A549 (cell line): Measurements from ENCODE around the gene ADCY4. TPM values are rescaled to one million over a fixed set of nuclear protein-coding genes. Genes with fewer than 3 reads are reported as not detected.

Experiments used
- ATAC-seq, 2 experiments: fragments of 200-7000 bp in 1 of 2; fragments of >200 bp in 1 of 2; cut with Nextera tagmentation in 1 of 2; cut with Tn5 transposase in 1 of 2; 3 replicates each; pipeline versions ENCODE4 v1.8.0 to v1.9.1; 2018 to 2020; ENCODE audit warnings: mild to moderate bottlenecking in 1 of 2, moderate library complexity in 1 of 2
- CTCF ChIA-PET: fragments of 300-600 bp; sonication (Branson Sonifier 250); formaldehyde crosslinking; extraction: SDS; loops from one replicate; lab custom pipeline; 2021; ENCODE audit warnings: antibody characterized with exemption, inconsistent platforms; lab: Yijun Ruan, JAX
- POLR2A ChIA-PET: fragments of 350-600 bp; formaldehyde crosslinking; extraction: SDS; loops from one replicate; lab custom pipeline; 2021; ENCODE audit warnings: antibody characterized with exemption, inconsistent platforms; lab: Yijun Ruan, JAX
- DNase-seq, 2 experiments: peaks; one replicate each; pipeline versions ENCODE4 v3.0.0 to v3.0.0-alpha.2; 2011 to 2016; ENCODE audit warnings: low read depth in 1 of 2, low spot score in 1 of 2
- FAIRE-seq: peaks from 2 replicates; lab custom pipeline; 2011; peaks lifted over from hg19 to GRCh38; lab: Jason Lieb, UNC
- H3K27ac ChIP-seq, 2 experiments: fragments of >200 bp; sonication (Bioruptor Twin); formaldehyde crosslinking; 3 replicates each; pipeline ENCODE4 v1.5.1; 2016 to 2017
- H3K4me1 ChIP-seq: fragments of >200 bp; sonication (Bioruptor Twin); formaldehyde crosslinking; 3 replicates; pipeline ENCODE4 v1.6.1; 2016
- H3K4me2 ChIP-seq: fragments of >200 bp; sonication (Bioruptor Twin); formaldehyde crosslinking; 3 replicates; pipeline ENCODE4 v1.6.1; 2016
- H3K4me3 ChIP-seq: fragments of >200 bp; sonication (Bioruptor Twin); formaldehyde crosslinking; 3 replicates; pipeline ENCODE4 v1.5.1; 2016
- H3K9me3 ChIP-seq: fragments of >200 bp; sonication (Bioruptor Twin); formaldehyde crosslinking; 3 replicates; pipeline ENCODE4 v1.6.1; 2016
- BHLHE40 ChIP-seq: IDR thresholded peaks from 2 replicates; pipeline ENCODE4 v1.6.1; 2012; ENCODE audit warnings: low read depth, low read length, inconsistent platforms
- CBX8 ChIP-seq: fragments of 200-600 bp; sonication (generic); IDR thresholded peaks from 2 replicates; pipeline ENCODE4 v1.6.1; 2016
- CEBPB ChIP-seq, 2 experiments: fragments of >200 bp in 1 of 2; sonication (Bioruptor Twin) in 1 of 2; formaldehyde crosslinking in 1 of 2; IDR thresholded peaks; 2 replicates each; pipeline ENCODE4 v1.6.1; 2012 to 2016
- CHD2 ChIP-seq: fragments of 150-350 bp; IDR thresholded peaks from 2 replicates; pipeline ENCODE4 v1.6.1; 2014; ENCODE audit warnings: low read length; ENCODE audit not compliant: partially characterized antibody
- E2F6 ChIP-seq: IDR thresholded peaks from 2 replicates; pipeline ENCODE4 v1.6.1; 2012; ENCODE audit warnings: low read depth, borderline replicate concordance
- EHF ChIP-seq: fragments of 250-450 bp; sonication (Bioruptor Pico); IDR thresholded peaks from 2 replicates; pipeline ENCODE4 v1.5.0; 2020; ENCODE audit warnings: mild to moderate bottlenecking
- EP300 ChIP-seq, 2 experiments: fragments of >200 bp; sonication (Bioruptor Twin); formaldehyde crosslinking; IDR thresholded peaks; 2 replicates in 1 of 2; 3 replicates in 1 of 2; pipeline ENCODE4 v1.6.1; 2016 to 2017
- FOSB ChIP-seq: fragments of 250-450 bp; sonication (Bioruptor Pico); IDR thresholded peaks from 2 replicates; pipeline ENCODE4 v1.5.0; 2020; ENCODE audit warnings: mild to moderate bottlenecking, moderate library complexity
- FOXS1 ChIP-seq: fragments of 250-450 bp; sonication (Bioruptor Pico); IDR thresholded peaks from 2 replicates; pipeline ENCODE4 v1.5.0; 2020; ENCODE audit warnings: mild to moderate bottlenecking, moderate library complexity
- GATA3 ChIP-seq: IDR thresholded peaks from 2 replicates; pipeline ENCODE4 v1.6.1; 2012; ENCODE audit warnings: borderline replicate concordance
- HES2 ChIP-seq: fragments of >200 bp; sonication (Bioruptor Twin); formaldehyde crosslinking; IDR thresholded peaks from 2 replicates; pipeline ENCODE4 v1.6.1; 2016
- JUN ChIP-seq, 2 experiments: fragments of >200 bp; sonication (Bioruptor Twin); formaldehyde crosslinking; IDR thresholded peaks; 2 replicates in 1 of 2; 3 replicates in 1 of 2; pipeline ENCODE4 v1.6.1; 2016 to 2017
- KDM5A ChIP-seq: fragments of 200-600 bp; sonication (generic); IDR thresholded peaks from 2 replicates; pipeline ENCODE4 v1.6.1; 2016; ENCODE audit warnings: antibody characterized with exemption, mild to moderate bottlenecking
- MAFK ChIP-seq: fragments of 450-650 bp; IDR thresholded peaks from 2 replicates; pipeline ENCODE4 v1.6.1; 2014; ENCODE audit not compliant: partially characterized antibody
- MAZ ChIP-seq: fragments of 150-350 bp; IDR thresholded peaks from 2 replicates; pipeline ENCODE4 v1.6.1; 2014; ENCODE audit warnings: antibody characterized with exemption, low read depth, low read length, borderline replicate concordance
- MYC ChIP-seq: IDR thresholded peaks from 2 replicates; pipeline ENCODE4 v1.6.1; 2012; ENCODE audit warnings: mild to moderate bottlenecking, inconsistent platforms, low read length, improper control_type of control experiment, borderline replicate concordance
- NR3C1 ChIP-seq: fragments of >200 bp; sonication (Bioruptor Twin); formaldehyde crosslinking; IDR thresholded peaks from 3 replicates; pipeline ENCODE4 v1.6.1; 2017
- POLR2A ChIP-seq: IDR thresholded peaks from 2 replicates; pipeline ENCODE4 v1.6.1; 2012; ENCODE audit warnings: mild to moderate bottlenecking, low read length
- POLR2AphosphoS2 ChIP-seq: conservative IDR thresholded peaks from 2 replicates; pipeline ENCODE4 v1.6.1; 2012; ENCODE audit warnings: low read length, improper control_type of control experiment, inconsistent platforms
- RAD21 ChIP-seq, 2 experiments: fragments of >200 bp in 1 of 2; sonication (Bioruptor Twin) in 1 of 2; formaldehyde crosslinking in 1 of 2; IDR thresholded peaks in 1 of 2; conservative IDR thresholded peaks in 1 of 2; 2 replicates in 1 of 2; 3 replicates in 1 of 2; pipeline ENCODE4 v1.6.1; 2012 to 2018; ENCODE audit warnings: inconsistent platforms in 1 of 2
- RFX5 ChIP-seq: fragments of 450-650 bp; IDR thresholded peaks from 2 replicates; pipeline ENCODE4 v1.7.1; 2014; ENCODE audit warnings: antibody characterized with exemption, mild to moderate bottlenecking, moderate library complexity
- SMC3 ChIP-seq: fragments of >200 bp; sonication (Bioruptor Twin); formaldehyde crosslinking; IDR thresholded peaks from 3 replicates; pipeline ENCODE4 v1.6.1; 2018; ENCODE audit warnings: inconsistent platforms
- SREBF2 ChIP-seq: fragments of 450-650 bp; IDR thresholded peaks from 2 replicates; pipeline ENCODE4 v1.6.1; 2014; ENCODE audit warnings: mild to moderate bottlenecking, moderate library complexity
- TFCP2L1 ChIP-seq: fragments of 250-450 bp; sonication (Bioruptor Pico); IDR thresholded peaks from 2 replicates; pipeline ENCODE4 v1.5.0; 2021; ENCODE audit warnings: mild to moderate bottlenecking
- TP53 ChIP-seq: fragments of 250-450 bp; sonication (Bioruptor Pico); IDR thresholded peaks from 2 replicates; pipeline ENCODE4 v1.5.0; 2021; ENCODE audit warnings: mild to moderate bottlenecking, moderate library complexity
- ZC3H11A ChIP-seq: fragments of 450-650 bp; IDR thresholded peaks from 2 replicates; pipeline ENCODE4 v1.6.1; 2014; ENCODE audit warnings: antibody characterized with exemption, mild to moderate bottlenecking
- ZNF302 ChIP-seq: fragments of 250-450 bp; sonication (Bioruptor Pico); IDR thresholded peaks from 2 replicates; pipeline ENCODE4 v1.9.0; 2021; ENCODE audit warnings: inconsistent platforms, mild to moderate bottlenecking, moderate library complexity
- ZSCAN20 ChIP-seq: fragments of 250-450 bp; sonication (Bioruptor Pico); IDR thresholded peaks from 2 replicates; pipeline ENCODE4 v1.8.0; 2022; ENCODE audit warnings: mild to moderate bottlenecking, moderate library complexity
- WGBS: methylation state at CpG from one replicate; pipeline ENCODE4 v1.1.6; 2017; ENCODE audit errors: missing lambda C conversion rate; 5-methylcytosine and 5-hydroxymethylcytosine counted together
- polyA plus RNA-seq, 4 experiments: library from polyadenylated mRNA; depleted of rRNA in 3 of 4; stranded (reverse); fragments of >200 nt; fragmentation: RNase III in 1 of 4; extraction: RNeasy Plus Mini Kit Qiagen cat#74134 plus additional on column Dnase treatment in 1 of 4; gene quantifications; 2 replicates in 3 of 4; 3 replicates in 1 of 4; pipeline ENCODE4 v1.2.3, GENCODE V29; 2011 to 2017
- TF ChIP-seq, protein P1 (sequence below): IDR thresholded peaks from 2 replicates; pipeline ENCODE4 v1.6.1; 2012
- TF ChIP-seq, protein P2 (sequence below): fragments of 450-650 bp; IDR thresholded peaks from 2 replicates; pipeline ENCODE4 v1.6.1; 2014; ENCODE audit warnings: antibody characterized with exemption

ADCY4 gene
- polyA plus RNA-seq, 2 of the 4 experiments (the other 2 are of a cell fraction) = not detected

- no peak for TF ChIP-seq HES2
- no peak for TF ChIP-seq MAFK
- TF ChIP-seq ZC3H11A = no peak
- TF ChIP-seq POLR2A = no peak
Measured at GRCh38 chr14:24307156-24307574, 27.7 kb downstream of the ADCY4 start (continued).

GRCh38 chr14:24304019-24304387 is 30.9 kb downstream of the ADCY4 start:
- ChIA-PET POLR2A (no interaction called here), CTCF (interaction anchor here (1.2 to 46.6 kb wide), 5 partner anchors 8 to 126 kb away, joined by 3 to 1142 read pairs (median 469); partner anchors contain the start of genes CBLN3, KHNYN, LTB4R and RABGGTA)
- WGBS = 96% methylated on average over 11 of the region's 11 CpGs
- Histone ChIP-seq H3K4me3 (no peak overlapping the region), H3K9me3 (no peaks in the 10 kb centered on the region), H3K27ac (no peak overlapping the region), H3K4me2 (no peak overlapping the region), H3K4me1 (peaks cover 25% of the 10 kb centered on the region)
- DNase-seq = no peak
- no peak for FAIRE-seq
- TF ChIP-seq SMC3 = no peak
- no peak for TF ChIP-seq EP300 (IDR thresholded peaks at IDR 0.05)
- no peak for TF ChIP-seq JUN (IDR thresholded peaks at IDR 0.05)
- TF ChIP-seq, protein P1, sequence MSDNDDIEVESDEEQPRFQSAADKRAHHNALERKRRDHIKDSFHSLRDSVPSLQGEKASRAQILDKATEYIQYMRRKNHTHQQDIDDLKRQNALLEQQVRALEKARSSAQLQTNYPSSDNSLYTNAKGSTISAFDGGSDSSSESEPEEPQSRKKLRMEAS = no peak
- no peak for TF ChIP-seq RFX5
- no peak for TF ChIP-seq BHLHE40
- no peak for TF ChIP-seq MAZ
- no peak for TF ChIP-seq TFCP2L1 (CRISPR knock-in tag)
- no peak for TF ChIP-seq CEBPB (IDR thresholded peaks at IDR 0.05)
- TF ChIP-seq ZC3H11A = no peak
- no peak for TF ChIP-seq NR3C1
- no peak for TF ChIP-seq MYC
- TF ChIP-seq ZSCAN20 (CRISPR knock-in tag) = no peak
- no peak for TF ChIP-seq CBX8
- no peak for TF ChIP-seq SREBF2
- TF ChIP-seq, protein P2, sequence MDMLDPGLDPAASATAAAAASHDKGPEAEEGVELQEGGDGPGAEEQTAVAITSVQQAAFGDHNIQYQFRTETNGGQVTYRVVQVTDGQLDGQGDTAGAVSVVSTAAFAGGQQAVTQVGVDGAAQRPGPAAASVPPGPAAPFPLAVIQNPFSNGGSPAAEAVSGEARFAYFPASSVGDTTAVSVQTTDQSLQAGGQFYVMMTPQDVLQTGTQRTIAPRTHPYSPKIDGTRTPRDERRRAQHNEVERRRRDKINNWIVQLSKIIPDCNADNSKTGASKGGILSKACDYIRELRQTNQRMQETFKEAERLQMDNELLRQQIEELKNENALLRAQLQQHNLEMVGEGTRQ = no peak
- no peak for TF ChIP-seq ZNF302 (CRISPR knock-in tag)
- no peak for ATAC-seq

- H3K4me3 ChIP-seq = peak overlapping the region; percentile 81
- TF ChIP-seq ZSCAN20 (CRISPR knock-in tag) (no peak), GATA3 (no peak), E2F6 (no peak), FOXS1 (no peak), CBX8 (no peak), TP53 (CRISPR knock-in tag) (no peak), RAD21 (conservative IDR thresholded peaks at IDR 0.05 in 1 of 2, IDR thresholded peaks at IDR 0.05 in 1 of 2) (no peak), CHD2 (no peak), TFCP2L1 (CRISPR knock-in tag) (no peak), POLR2AphosphoS2 (no peak), BHLHE40 (no peak), EHF (CRISPR knock-in tag) (no peak), KDM5A (no peak), FOSB (CRISPR knock-in tag) (no peak), RFX5 (no peak)
- TF ChIP-seq, protein P1 = no peak
- FAIRE-seq = no peak
- H3K9me3 ChIP-seq = no peaks in the 10 kb centered on the region
- ChIA-PET POLR2A (interaction anchor here (1.0 to 3.4 kb wide), 5 partner anchors 8 to 131 kb away, joined by 5 to 53 read pairs (median 9); partner anchors contain the start of genes CIDEB, KHNYN, RABGGTA and TINF2), CTCF (interaction anchor here (1.7 to 46.6 kb wide), 7 partner anchors 10 to 130 kb away, joined by 4 to 1142 read pairs (median 135); partner anchors contain the start of genes CBLN3, CIDEB, KHNYN and LTB4R)
- no peak for DNase-seq
- peaks cover 15% of the 10 kb centered on the region; the same call in 2 of the 3 replicates for H3K4me1 ChIP-seq
- peak overlapping the region; percentile 81 for H3K4me2 ChIP-seq
- peak overlapping the region; percentile 82 to 92 for H3K27ac ChIP-seq
- ATAC-seq = no peak
- WGBS = 48% methylated on average over 16 of the region's 16 CpGs
Measured at GRCh38 chr14:24300326-24300980, 34.4 kb downstream of the ADCY4 start.
